Activated CD8-positive, alpha-beta memory T cell treated with anti-CD3 and anti-CD28 coated beads for 36 hours (primary cell): ENCODE measurements around the gene WDR13. TPM values are rescaled to one million over a fixed set of nuclear protein-coding genes. Genes with fewer than 3 reads are reported as not detected.
"Not testable (repeated sequence)": the region's sequence is repeated elsewhere in the genome, so short reads cannot be mapped to it uniquely, and the experiment has no call there.

Experiments
- CTCF ChIA-PET: fragments of 350-600 bp; sonication (Branson Sonifier 250); formaldehyde crosslinking; loops from one replicate; lab custom pipeline; 2021; ENCODE audit warnings: antibody characterized with exemption; lab: Charles Lee
- POLR2A ChIA-PET: fragments of 350-600 bp; sonication (Branson Sonifier 250); formaldehyde crosslinking; loops from one replicate; lab custom pipeline; 2021; ENCODE audit warnings: antibody characterized with exemption; lab: Charles Lee
- total RNA-seq, 2 experiments: library from RNA; stranded (reverse); gene quantifications; one replicate each; pipeline ENCODE4 v1.2.3, GENCODE V29; 2021

The WDR13 gene
- total RNA-seq, 2 experiments from 2014 or later = 35.0 to 38.2 TPM

GRCh38 chrX:48636301-48636700 lies 39.0 kb downstream of the WDR13 start:
- CTCF ChIA-PET = no interaction called here
- POLR2A ChIA-PET = no interaction called here

GRCh38 chrX:48636776-48637175 lies 39.5 kb downstream of the WDR13 start:
- ChIA-PET POLR2A (no interaction called here), CTCF (no interaction called here)

- CTCF ChIA-PET = interaction anchor here (1.0 kb wide), 1 partner anchor 17 kb away, joined by 3 read pairs; no protein-coding TSS in a partner anchor
- POLR2A ChIA-PET = no interaction called here
Measured at GRCh38 chrX:48645669-48646068, 48.4 kb downstream of the WDR13 start.

GRCh38 chrX:48648336-48648751 lies 51.1 kb downstream of the WDR13 start:
- ChIA-PET POLR2A (no interaction called here), CTCF (interaction anchor here (0.8 to 1.6 kb wide), 6 partner anchors 28 to 188 kb away, joined by 3 to 4 read pairs (median 3); partner anchors contain the start of genes HDAC6 and WAS)

- ChIA-PET POLR2A (no interaction called here), CTCF (interaction anchor here (1.3 to 1.6 kb wide), 2 partner anchors 48 to 152 kb away, joined by 3 read pairs; partner anchors contain the start of gene HDAC6)
Measured at GRCh38 chrX:48649102-48649501, 51.8 kb downstream of the WDR13 start.

GRCh38 chrX:48652055-48652579 lies 54.8 kb downstream of the WDR13 start:
- POLR2A ChIA-PET = not testable (repeated sequence)
- CTCF ChIA-PET = interaction anchor here (0.6 kb wide), 1 partner anchor 213 kb away, joined by 3 read pairs; no protein-coding TSS in a partner anchor

- CTCF ChIA-PET, POLR2A ChIA-PET: not testable (repeated sequence)
Measured at GRCh38 chrX:48654746-48655145, 57.5 kb downstream of the WDR13 start.

Other genes with a start within 250 kb of the WDR13 start
- gene SSX3, start 240.8 kb upstream of the WDR13 start, total RNA-seq = not detected
- not detected for gene SSX4, start 214.0 kb upstream of the WDR13 start, total RNA-seq
- not detected for gene SSX4B, start 185.5 kb upstream of the WDR13 start, total RNA-seq
- 100 to 1,000 TPM; 180 to 191 TPM for gene SLC38A5, start 127.2 kb upstream of the WDR13 start, total RNA-seq
- 100 to 1,000 TPM; 107 to 109 TPM for gene FTSJ1, start 121.3 kb upstream of the WDR13 start, total RNA-seq
- 10 to 100 TPM; 10.3 to 11.6 TPM for gene PORCN, start 88.5 kb upstream of the WDR13 start, total RNA-seq
- 100 to 1,000 TPM; 168 TPM for gene EBP, start 75.7 kb upstream of the WDR13 start, total RNA-seq
- gene TBC1D25, start 57.8 kb upstream of the WDR13 start, total RNA-seq = 10 to 100 TPM; 12.0 to 12.3 TPM
- 100 to 1,000 TPM; 216 to 223 TPM for gene RBM3, start 23.0 kb upstream of the WDR13 start, total RNA-seq
- gene WAS, start 86.3 kb downstream of the WDR13 start, total RNA-seq = 10 to 100 TPM; 76.6 to 84.2 TPM
- 10 to 100 TPM; 30.8 to 33.1 TPM for gene SUV39H1, start 99.2 kb downstream of the WDR13 start, total RNA-seq
- gene GLOD5, start 164.3 kb downstream of the WDR13 start, total RNA-seq = not detected
- not detected for gene GATA1, start 189.1 kb downstream of the WDR13 start, total RNA-seq
- gene HDAC6, start 204.6 kb downstream of the WDR13 start, total RNA-seq = 10 to 100 TPM; 48.9 to 49.9 TPM
- gene ERAS, start 229.0 kb downstream of the WDR13 start, total RNA-seq = under 1 TPM in 1 of 2 experiments, not detected in 1; 0.29 TPM
- 1 to 10 TPM; 1.8 to 3.0 TPM for gene PCSK1N, start 238.1 kb downstream of the WDR13 start, total RNA-seq